GM18519 (cell line): ENCODE measurements around the gene NF1.

Experiments
- ATAC-seq: cut with Tn5 transposase; IDR thresholded peaks from one replicate; pipeline ENCODE4 v1.9.1; 2021; ENCODE audit warnings: mild to moderate bottlenecking, moderate library complexity; ENCODE audit not compliant: unreplicated experiment, low FRiP score

The NF1 gene

DNA sequence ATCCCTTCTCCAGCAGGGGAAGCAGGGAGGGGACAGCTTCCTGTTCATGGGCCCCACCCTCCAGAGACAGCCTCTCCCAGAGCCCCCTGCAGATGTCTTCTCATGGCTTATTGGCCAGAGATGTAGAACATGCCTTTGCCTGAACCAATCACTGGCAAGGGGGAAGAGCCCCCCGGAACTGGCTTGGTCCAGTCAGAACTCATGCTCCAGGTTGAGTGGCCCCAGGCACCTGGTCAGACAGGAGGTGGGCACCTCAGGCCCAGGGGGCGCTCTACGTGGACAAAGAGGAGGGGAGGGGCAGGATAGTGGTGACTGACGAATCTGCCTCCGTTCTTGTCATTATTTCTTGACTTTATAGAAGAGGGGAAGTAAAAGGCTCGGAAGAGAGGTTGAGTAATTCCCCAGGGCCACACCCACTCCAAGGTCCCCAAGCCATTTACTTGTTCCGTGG lies 320.3 kb downstream of the NF1 start:
- no peak for ATAC-seq

DNA sequence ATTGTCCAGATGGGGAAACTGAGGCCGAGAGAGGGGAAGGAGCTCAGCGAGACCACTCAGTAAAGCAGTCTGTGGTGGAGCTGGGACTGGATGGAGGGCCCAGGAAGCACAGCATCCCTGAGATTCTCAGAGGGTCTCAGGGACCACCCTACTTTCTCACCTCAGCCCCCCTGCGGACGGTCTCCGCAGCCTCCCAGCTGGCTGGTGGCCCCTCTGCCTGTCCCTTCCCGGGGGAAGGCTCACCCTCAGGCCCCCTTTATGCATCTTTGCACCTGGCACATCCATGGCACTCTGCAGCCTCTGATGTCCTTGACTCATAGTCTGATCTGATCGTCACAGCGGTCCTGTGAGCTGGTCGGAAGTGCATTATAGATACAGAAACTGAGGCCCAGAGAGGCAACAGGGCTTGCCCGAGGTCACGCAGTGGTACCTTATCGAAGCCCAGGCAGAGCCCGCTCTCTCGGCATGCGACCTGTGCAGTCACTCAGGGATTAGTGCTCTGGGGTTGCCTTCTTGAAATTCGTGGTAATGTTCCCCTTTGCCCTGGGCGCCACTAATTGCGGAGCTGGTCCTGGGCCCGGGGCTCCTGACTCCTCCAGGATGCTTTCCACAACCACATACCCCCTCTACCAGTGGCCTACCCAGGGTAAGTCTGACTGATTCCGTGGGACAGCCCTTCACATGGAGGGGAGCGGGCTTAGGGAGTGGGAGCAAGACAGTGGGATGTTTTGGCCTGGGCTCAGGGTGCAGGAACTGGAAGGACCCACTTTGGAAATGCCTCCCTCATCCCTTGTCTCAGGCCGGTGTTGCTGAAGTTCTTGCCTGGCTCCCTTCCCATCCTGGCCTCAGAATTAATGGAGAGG lies 321.1 kb downstream of the NF1 start:
- ATAC-seq: no peak

DNA sequence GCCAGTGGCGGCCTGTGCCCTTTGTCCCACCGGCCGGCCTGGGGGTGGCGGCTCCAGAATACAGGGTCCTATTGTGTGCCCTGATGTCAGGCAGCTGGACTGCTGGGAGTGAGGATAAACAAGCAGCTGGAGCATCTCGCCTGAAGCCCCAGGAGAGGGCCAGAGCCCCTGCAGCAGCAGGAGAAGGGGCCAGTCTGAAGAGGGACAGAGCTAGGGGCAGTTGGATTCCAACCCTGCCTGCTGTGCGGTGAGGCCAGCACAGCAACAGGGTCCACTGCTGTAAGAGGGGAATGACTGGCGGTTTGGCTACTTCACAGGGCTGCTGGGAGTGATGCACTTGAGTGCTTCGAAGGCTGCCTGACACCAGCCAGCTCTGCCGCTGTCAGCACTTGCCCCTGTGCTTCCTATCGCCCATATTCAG lies 321.7 kb downstream of the NF1 start:
- ATAC-seq: no peak

DNA sequence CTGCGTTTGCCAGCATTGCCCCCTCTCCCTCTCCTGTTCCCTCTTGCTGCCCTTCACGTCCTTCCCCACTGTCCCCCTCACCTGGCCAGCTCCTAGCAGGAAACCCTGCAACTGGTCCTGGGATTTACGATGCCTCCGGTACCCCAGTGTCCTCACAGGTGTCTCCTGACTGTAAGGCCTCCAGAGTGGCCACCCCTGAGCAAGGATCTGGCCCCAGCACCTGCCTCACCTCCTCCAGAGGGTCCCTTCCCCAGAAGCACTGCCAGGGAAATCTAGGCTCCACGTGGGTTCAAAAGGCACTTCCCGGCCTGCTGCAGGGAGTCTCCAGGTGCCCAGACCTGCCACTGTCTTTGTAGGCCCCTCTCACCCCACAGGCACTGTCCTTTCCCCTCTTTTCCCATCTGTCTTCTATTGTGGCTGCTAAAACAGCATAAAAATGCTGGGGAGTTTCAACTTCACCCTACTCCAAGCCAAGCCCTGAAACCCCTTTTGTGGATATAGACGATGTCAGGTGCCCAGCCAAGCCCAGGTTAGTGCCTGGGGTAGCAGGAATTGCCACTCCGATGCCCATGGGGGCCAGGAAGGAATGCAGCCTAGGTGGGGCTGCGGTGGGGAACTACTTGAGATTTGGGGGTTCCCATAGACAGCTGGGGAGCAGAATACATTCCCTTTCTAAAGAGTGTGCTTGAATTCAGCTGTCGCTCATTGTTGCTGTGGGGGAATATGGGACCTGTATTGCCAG lies 322.4 kb downstream of the NF1 start:
- ATAC-seq: no peak

DNA sequence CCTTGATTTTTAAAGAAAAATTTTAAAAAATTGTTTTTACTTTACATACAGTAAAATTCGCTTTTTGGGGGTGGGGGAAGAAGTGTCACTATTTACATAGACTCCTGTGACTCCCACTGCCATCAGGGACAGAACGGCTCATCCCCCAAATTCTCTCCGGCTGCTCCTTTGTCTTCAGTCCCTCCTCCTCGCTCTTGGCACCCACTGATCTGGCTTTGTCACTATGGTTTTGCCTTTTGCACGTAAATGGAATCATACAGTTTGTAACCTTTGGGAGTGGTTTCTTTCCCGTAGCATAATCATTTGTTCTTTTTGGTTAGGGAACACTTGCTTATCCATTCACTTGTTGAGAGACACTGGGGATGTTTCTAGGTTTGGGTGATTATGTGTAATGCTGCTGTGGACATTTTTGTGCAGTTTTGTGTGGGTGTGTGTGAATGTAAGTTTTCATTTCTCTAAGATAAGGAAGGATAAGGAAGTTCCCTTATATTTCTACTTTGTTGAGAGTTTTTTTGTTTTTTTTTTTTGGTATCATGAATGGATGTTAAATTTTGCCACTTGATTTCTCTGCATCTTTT lies 324.1 kb downstream of the NF1 start:
- ATAC-seq: no peak

DNA sequence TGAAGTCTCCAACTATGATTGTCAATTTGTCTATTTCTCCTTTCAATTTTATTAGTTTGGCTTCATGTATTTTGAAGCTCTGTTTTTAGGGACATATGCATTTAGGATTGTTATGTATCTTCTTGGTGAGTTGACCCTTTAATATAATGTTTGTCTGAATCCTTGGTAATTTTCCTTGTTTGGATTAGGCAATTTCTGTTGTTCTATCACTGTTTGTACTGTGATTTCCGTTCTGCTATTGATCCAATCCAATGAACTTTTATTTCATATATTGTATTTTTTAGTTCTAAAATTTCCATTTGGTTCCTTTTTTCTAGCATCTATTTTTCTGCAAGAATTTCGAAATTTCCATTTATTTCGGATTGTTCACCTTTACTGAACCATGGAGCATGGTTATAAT lies 327.7 kb downstream of the NF1 start:
- ATAC-seq: no peak

DNA sequence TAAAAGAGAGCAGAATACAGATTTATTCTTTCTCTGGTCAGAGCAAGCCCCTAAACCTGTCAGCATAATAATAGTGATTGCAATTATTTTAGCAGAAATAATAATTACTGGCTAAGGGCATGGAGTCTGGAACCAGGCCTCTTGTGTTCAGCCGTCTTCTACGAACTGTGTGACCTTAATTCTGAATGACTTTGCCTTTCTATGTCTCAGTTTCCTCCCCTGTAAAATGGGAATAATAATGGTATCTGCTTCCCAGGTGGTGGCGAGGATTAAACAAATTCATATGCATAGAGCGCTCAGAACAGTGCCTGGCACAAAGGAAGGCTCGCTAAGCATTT lies 330.1 kb downstream of the NF1 start:
- ATAC-seq: no peak

DNA sequence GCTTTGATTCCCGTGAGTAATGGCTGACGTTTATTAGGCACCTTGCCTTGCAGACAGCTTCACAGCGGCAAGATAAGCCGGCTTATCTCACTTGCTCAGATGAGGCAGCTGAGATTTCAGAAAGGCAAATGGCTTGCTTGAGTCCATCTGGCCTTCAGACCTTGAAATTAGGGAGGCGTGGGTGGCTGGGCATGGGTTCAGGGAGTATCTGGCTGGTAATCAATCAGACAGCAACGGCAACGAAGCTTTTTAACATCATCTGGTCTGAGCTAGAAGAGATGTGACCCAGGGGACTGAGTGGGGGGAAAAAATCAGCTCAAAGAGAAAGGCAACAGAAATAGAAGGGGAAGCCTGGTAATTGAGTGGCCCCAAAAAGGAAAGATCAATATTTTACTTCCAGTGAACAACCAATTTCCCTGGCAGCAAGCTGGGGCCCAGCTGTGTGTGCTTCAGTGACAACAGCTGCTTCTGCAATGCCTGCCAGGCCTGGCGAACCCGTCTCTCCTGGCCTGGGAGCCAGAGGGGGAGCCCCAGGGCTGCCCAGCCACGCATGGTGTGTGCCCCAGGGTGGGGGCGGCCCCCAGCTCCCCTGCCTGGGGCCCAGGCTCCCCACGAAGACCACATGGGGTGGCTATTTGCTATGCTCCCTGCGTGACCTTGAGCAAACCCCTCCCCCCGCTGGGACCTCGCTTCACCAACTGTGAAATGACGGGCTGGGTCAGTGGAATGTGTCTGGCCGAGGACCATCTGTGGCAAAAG lies 330.7 kb downstream of the NF1 start:
- no peak for ATAC-seq
